ENCODE measurements around the gene NXF3.
"Not testable (repeated sequence)": the region's sequence is repeated elsewhere in the genome, so short reads cannot be mapped to it uniquely, and the experiment has no call there.

The NXF3 gene

GRCh38 chrX:103092942-103093341 is at the start of gene NXF3:
NXF3 (minus strand) TSS chrX:103093143; CDS start chrX:103093023, 120 bp downstream.
- DNase-seq (ENCODE audit: low read depth, low spot score): no peak

GRCh38 chrX:103136528-103136927 is 43.6 kb upstream of the NXF3 start:
- DNase-seq (ENCODE audit: low read depth, low spot score): not testable (repeated sequence)

- no peak for DNase-seq (ENCODE audit: low read depth, low spot score)
Observed at GRCh38 chrX:103124284-103124683, 31.3 kb upstream of the NXF3 start.

GRCh38 chrX:103120748-103121147 is 27.8 kb upstream of the NXF3 start:
- DNase-seq (ENCODE audit: low read depth, low spot score): no peak

- not testable (repeated sequence) for DNase-seq (ENCODE audit: low read depth, low spot score)
Observed at GRCh38 chrX:103116970-103117369, 24.0 kb upstream of the NXF3 start.

- not testable (repeated sequence) for DNase-seq (ENCODE audit: low read depth, low spot score)
Observed at GRCh38 chrX:103109497-103109896, 16.6 kb upstream of the NXF3 start.

- DNase-seq (ENCODE audit: low read depth, low spot score): no peak
Observed at GRCh38 chrX:103107836-103108235, 14.9 kb upstream of the NXF3 start.

- not testable (repeated sequence) for DNase-seq (ENCODE audit: low read depth, low spot score)
Observed at GRCh38 chrX:103107227-103107737, 14.3 kb upstream of the NXF3 start.

GRCh38 chrX:103104370-103104769 is 11.4 kb upstream of the NXF3 start:
- not testable (repeated sequence) for DNase-seq (ENCODE audit: low read depth, low spot score)

GRCh38 chrX:103103866-103104265 is 10.9 kb upstream of the NXF3 start:
- DNase-seq (ENCODE audit: low read depth, low spot score): not testable (repeated sequence)

GRCh38 chrX:103101299-103102042 is 8.5 kb upstream of the NXF3 start:
- DNase-seq (ENCODE audit: low read depth, low spot score): no peak

GRCh38 chrX:103100484-103100883 is 7.5 kb upstream of the NXF3 start:
- DNase-seq (ENCODE audit: low read depth, low spot score): no peak

- DNase-seq (ENCODE audit: low read depth, low spot score): no peak
Observed at GRCh38 chrX:103099691-103100090, 6.7 kb upstream of the NXF3 start.

- DNase-seq (ENCODE audit: low read depth, low spot score): no peak
Observed at GRCh38 chrX:103098488-103098887, 5.5 kb upstream of the NXF3 start.

- DNase-seq (ENCODE audit: low read depth, low spot score): no peak
Observed at GRCh38 chrX:103081051-103081450, 11.9 kb downstream of the NXF3 start.

GRCh38 chrX:103073467-103073866 is 19.5 kb downstream of the NXF3 start:
- no peak for DNase-seq (ENCODE audit: low read depth, low spot score)

- DNase-seq (ENCODE audit: low read depth, low spot score): no peak
Observed at GRCh38 chrX:103066606-103067005, 26.3 kb downstream of the NXF3 start.

- DNase-seq (ENCODE audit: low read depth, low spot score): no peak
Observed at GRCh38 chrX:103063918-103064434, 29.0 kb downstream of the NXF3 start, which contains the start of gene BEX1. BEX1 (minus strand) TSS chrX:103064171; CDS start chrX:103063274, 897 bp downstream.

- DNase-seq (ENCODE audit: low read depth, low spot score): no peak
Observed at GRCh38 chrX:103063191-103063845, 29.6 kb downstream of the NXF3 start.

- no peak for DNase-seq (ENCODE audit: low read depth, low spot score)
Observed at GRCh38 chrX:103061486-103061885, 31.5 kb downstream of the NXF3 start.

GRCh38 chrX:103056902-103057301 is 36.0 kb downstream of the NXF3 start:
- no peak for DNase-seq (ENCODE audit: low read depth, low spot score)

- DNase-seq (ENCODE audit: low read depth, low spot score): no peak
Observed at GRCh38 chrX:103052625-103053024, 40.3 kb downstream of the NXF3 start.
